Measurements from ENCODE around the gene ARMC8. TPM values are rescaled to one million over a fixed set of nuclear protein-coding genes. Genes with fewer than 3 reads are reported as not detected.

The ARMC8 gene
- polyA plus RNA-seq, 2 of the 4 experiments (the other 2 are of a cell fraction), result 25.6 to 45.7 TPM

DNA sequence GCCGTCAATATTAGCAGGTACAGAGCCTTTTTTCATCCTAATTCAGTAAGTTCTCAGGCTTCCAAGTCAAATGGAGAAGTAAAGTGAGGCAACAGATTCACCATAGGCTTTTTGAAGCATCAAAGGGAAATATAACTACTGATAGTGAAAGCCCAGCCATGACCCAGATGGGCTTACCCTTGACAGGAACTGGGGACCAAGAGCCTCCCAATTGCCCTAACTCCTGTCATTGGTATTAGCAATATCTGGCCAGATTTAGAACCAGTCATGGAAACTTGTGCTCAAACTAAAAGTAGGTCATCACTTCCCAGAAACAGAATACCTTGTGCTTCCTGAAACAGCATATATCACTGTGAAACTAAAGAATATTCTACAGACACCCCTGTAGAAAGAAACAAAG is 109.5 kb downstream of the ARMC8 start:
- no peak for TF ChIP-seq JUNB (IDR thresholded peaks at IDR 0.05)
- Histone ChIP-seq H3K4me1 (no peaks in the 10 kb centered on the region), H3K9me3 (no peaks in the 10 kb centered on the region), H3K27ac (no peak overlapping the region), H3K4me3 (no peak overlapping the region), H3K4me2 (no peak overlapping the region)
- WGBS (ENCODE audit: missing lambda C conversion rate), result 96% methylated on average over 1 of the region's 1 CpG
- ATAC-seq, result no peak
- no peak for DNase-seq (ENCODE audit: low read depth in 1 of 2, low spot score in 1 of 2)
- no peak for FAIRE-seq
- ChIA-PET POLR2A (no interaction called here), CTCF (no interaction called here)

DNA sequence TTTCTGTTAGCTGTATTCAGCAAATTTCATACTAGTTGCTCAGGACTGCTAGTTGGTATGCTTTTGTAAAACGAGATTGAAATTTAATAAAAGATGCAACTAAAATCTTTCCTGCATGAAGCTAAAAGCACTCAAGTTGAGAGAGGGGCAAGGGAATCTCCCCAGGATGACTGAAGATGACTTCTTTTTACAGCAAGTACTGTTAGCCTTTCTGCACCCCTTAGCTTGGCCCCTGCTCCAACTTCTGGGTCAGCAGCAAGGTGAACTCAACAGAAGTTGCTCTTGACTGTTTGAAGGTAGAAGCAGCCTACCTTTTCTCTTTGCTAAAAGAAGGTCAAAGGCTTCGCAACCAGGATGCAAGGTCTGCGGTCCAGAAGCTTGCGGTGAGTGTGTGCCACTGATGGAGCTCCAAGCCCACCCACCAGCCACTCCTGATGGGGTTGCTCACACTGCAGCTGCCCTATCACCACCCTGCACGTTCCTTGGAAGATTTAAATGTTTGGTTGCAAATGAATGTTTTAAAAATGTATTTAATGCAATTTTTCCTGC is 110.0 kb downstream of the ARMC8 start:
- Histone ChIP-seq H3K27ac (no peak overlapping the region), H3K4me3 (no peak overlapping the region), H3K4me2 (no peak overlapping the region), H3K9me3 (no peaks in the 10 kb centered on the region), H3K4me1 (no peaks in the 10 kb centered on the region)
- no peak for ATAC-seq
- no peak for FAIRE-seq
- ChIA-PET POLR2A (no interaction called here), CTCF (no interaction called here)
- WGBS (ENCODE audit: missing lambda C conversion rate), result 86% methylated on average over 5 of the region's 5 CpGs
- TF ChIP-seq MAFK (IDR thresholded peaks at IDR 0.05; ENCODE audit: partially characterized antibody), result no peak
- TF ChIP-seq CBX2 (IDR thresholded peaks at IDR 0.05; ENCODE audit: borderline replicate concordance, low read depth), result no peak
- TF ChIP-seq NR3C1 (IDR thresholded peaks at IDR 0.05), result no peak
- TF ChIP-seq NPAS2 (CRISPR knock-in tag; IDR thresholded peaks at IDR 0.05; ENCODE audit: borderline replicate concordance), result no peak
- no peak for TF ChIP-seq FOXS1 (CRISPR knock-in tag; IDR thresholded peaks at IDR 0.05)
- no peak for TF ChIP-seq ZNF302 (CRISPR knock-in tag; IDR thresholded peaks at IDR 0.05)
- TF ChIP-seq POLR2AphosphoS2 (conservative IDR thresholded peaks at IDR 0.05; ENCODE audit: low read length), result no peak
- TF ChIP-seq, protein P1, sequence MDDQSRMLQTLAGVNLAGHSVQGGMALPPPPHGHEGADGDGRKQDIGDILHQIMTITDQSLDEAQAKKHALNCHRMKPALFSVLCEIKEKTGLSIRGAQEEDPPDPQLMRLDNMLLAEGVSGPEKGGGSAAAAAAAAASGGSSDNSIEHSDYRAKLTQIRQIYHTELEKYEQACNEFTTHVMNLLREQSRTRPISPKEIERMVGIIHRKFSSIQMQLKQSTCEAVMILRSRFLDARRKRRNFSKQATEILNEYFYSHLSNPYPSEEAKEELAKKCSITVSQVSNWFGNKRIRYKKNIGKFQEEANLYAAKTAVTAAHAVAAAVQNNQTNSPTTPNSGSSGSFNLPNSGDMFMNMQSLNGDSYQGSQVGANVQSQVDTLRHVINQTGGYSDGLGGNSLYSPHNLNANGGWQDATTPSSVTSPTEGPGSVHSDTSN (IDR thresholded peaks at IDR 0.05), result no peak
- no peak for TF ChIP-seq HOXB13 (CRISPR knock-in tag; IDR thresholded peaks at IDR 0.05; ENCODE audit: low read depth)
- no peak for TF ChIP-seq JUN (IDR thresholded peaks at IDR 0.05)
- TF ChIP-seq, protein P2, sequence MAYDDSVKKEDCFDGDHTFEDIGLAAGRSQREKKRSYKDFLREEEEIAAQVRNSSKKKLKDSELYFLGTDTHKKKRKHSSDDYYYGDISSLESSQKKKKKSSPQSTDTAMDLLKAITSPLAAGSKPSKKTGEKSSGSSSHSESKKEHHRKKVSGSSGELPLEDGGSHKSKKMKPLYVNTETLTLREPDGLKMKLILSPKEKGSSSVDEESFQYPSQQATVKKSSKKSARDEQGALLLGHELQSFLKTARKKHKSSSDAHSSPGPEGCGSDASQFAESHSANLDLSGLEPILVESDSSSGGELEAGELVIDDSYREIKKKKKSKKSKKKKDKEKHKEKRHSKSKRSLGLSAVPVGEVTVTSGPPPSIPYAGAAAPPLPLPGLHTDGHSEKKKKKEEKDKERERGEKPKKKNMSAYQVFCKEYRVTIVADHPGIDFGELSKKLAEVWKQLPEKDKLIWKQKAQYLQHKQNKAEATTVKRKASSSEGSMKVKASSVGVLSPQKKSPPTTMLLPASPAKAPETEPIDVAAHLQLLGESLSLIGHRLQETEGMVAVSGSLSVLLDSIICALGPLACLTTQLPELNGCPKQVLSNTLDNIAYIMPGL (CRISPR knock-in tag; IDR thresholded peaks at IDR 0.05; ENCODE audit: borderline replicate concordance), result no peak
- no peak for TF ChIP-seq MYC (IDR thresholded peaks at IDR 0.05; ENCODE audit: borderline replicate concordance, low read length)
- no peak for TF ChIP-seq SREBF2 (IDR thresholded peaks at IDR 0.05)
- no peak for DNase-seq (ENCODE audit: low read depth in 1 of 2, low spot score in 1 of 2)

DNA sequence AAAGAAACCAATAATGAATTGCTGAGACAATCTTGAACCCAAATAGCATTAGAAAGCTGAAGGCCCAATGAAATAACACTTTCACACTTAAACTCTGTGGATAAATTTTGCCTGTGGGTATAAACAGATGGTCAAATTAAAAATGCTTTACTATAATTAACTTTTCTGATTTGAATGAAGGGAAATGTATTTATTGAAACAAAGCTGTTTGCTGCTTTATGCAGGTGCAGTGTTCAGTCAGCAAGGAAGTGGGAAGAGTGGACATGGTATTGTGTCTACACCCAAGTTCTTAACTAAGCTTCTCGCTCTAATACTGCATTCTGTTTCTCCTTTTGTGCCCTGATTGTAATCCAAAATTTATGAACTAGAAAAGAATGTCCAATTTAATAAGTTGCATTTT is 110.8 kb downstream of the ARMC8 start:
- POLR2A ChIA-PET, result no interaction called here
- ATAC-seq (no peak), DNase-seq (ENCODE audit: low read depth in 1 of 2, low spot score in 1 of 2) (no peak), FAIRE-seq (no peak)
- H3K9me3 ChIP-seq, result no peaks in the 10 kb centered on the region
- CTCF ChIA-PET, result no interaction called here
- no peak overlapping the region for H3K4me2 ChIP-seq
- WGBS (ENCODE audit: missing lambda C conversion rate), result 94% methylated on average over 1 of the region's 1 CpG
- H3K4me1 ChIP-seq, result no peaks in the 10 kb centered on the region
- H3K4me3 ChIP-seq, result no peak overlapping the region
- TF ChIP-seq HDAC2 (IDR thresholded peaks at IDR 0.05), result no peak
- TF ChIP-seq MYC (IDR thresholded peaks at IDR 0.05; ENCODE audit: borderline replicate concordance, low read length), result no peak
- no peak for TF ChIP-seq MAFK (IDR thresholded peaks at IDR 0.05; ENCODE audit: partially characterized antibody)
- TF ChIP-seq, protein P3, sequence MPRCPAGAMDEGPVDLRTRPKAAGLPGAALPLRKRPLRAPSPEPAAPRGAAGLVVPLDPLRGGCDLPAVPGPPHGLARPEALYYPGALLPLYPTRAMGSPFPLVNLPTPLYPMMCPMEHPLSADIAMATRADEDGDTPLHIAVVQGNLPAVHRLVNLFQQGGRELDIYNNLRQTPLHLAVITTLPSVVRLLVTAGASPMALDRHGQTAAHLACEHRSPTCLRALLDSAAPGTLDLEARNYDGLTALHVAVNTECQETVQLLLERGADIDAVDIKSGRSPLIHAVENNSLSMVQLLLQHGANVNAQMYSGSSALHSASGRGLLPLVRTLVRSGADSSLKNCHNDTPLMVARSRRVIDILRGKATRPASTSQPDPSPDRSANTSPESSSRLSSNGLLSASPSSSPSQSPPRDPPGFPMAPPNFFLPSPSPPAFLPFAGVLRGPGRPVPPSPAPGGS (IDR thresholded peaks at IDR 0.05), result no peak
- TF ChIP-seq CBX2 (IDR thresholded peaks at IDR 0.05; ENCODE audit: borderline replicate concordance, low read depth), result no peak
- TF ChIP-seq RCOR1 (IDR thresholded peaks at IDR 0.05; ENCODE audit: low read depth, low read length), result no peak
- TF ChIP-seq ESRRA (IDR thresholded peaks at IDR 0.05; ENCODE audit: borderline replicate concordance, low read length), result no peak
- TF ChIP-seq HOXA7 (CRISPR knock-in tag; IDR thresholded peaks at IDR 0.05), result no peak
- no peak overlapping the region for H3K27ac ChIP-seq
